GM18507 (cell line): Measurements from ENCODE around the gene DSCAM.
"Not testable (repeated sequence)": the region's sequence is repeated elsewhere in the genome, so short reads cannot be mapped to it uniquely, and the experiment has no call there.

ENCODE experiments used
- DNase-seq: peaks from one replicate; pipeline ENCODE4 v3.0.0; 2011; ENCODE audit warnings: low read depth; ENCODE audit not compliant: insufficient read length; ENCODE audit errors: extremely low spot score
- FAIRE-seq: peaks from 2 replicates; lab custom pipeline; 2011; peaks lifted over from hg19 to GRCh38; lab: Jason Lieb, UNC

The DSCAM gene

DNA sequence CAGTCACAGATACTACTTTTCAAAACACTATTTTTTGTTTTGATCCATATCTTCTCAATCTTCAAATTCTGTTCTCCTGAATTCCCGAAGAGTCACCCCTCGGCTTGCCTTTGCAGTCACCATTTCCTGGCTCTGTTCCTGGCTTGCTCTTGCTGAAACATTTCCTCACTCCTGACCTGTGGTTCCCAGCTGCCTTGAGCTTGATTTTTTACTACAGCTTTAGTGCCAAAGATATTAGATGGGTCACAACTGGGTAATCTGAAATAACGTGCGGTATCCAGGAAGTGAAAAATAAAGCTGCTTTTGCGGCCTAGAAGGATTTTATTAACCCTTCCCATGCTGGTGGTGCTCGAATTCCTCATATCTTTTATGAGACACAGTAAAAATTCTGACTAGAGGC is 660.9 kb downstream of the DSCAM start:
- DNase-seq, result no peak

DNA sequence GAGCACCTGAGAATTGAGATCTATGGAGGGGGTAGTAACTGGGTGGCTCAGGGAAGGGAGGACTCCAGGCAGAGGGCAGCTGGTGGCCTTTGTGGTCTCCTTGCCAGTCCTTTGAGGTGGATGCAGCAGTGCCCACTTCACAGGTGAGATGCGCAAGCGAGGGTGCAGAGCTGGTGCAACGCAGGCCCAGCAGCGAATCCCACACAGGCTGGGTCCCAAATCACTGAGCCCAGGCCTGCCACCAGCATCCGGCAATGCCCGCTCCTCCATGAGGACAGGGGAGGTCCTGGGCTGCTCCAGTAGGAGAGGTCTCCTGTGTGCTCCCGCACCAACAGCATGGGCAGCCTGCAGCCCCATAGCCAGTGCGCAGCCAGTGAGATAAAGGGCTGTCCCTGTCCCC is 661.8 kb downstream of the DSCAM start:
- no peak for FAIRE-seq
- DNase-seq, result no peak

More for the DNA sequence above, 660.9 kb downstream of the DSCAM start:
- no peak for FAIRE-seq

DNA sequence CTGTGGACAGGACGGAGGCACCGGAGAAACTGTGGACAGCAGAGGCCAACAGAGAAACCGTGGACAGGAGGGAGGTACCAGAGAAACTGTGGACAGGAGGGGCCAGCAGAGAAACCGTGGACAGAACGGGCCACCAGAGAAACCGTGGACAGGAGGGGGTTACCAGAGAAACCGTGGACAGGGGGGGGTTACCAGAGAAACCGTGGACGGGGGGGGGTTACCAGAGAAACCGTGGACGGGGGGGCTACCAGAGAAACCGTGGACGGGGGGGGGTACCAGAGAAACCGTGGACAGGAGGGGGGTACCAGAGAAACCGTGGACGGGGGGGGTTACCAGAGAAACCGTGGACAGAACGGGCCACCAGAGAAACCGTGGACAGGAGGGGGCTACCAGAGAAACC is 664.5 kb downstream of the DSCAM start:
- not testable (repeated sequence) for FAIRE-seq, DNase-seq

DNA sequence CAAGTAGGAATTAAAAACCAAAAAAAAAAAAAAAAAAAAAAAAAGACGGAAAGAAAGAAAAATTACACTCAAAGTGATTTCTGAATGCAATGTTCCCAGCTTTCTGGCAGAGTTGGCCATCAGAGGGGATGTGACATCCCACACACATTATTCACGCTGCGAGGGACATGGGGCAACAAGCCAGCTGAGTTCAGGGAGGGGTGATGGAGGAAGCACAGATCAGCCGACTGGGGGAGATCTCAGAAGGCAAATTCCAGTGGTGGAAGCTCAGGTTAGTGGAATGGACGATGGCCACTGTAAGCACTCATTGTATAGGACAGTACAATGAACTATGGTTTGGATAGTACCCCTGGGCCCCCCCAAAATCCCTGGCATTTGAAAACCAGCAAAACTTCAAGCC is 667.8 kb downstream of the DSCAM start:
- no peak for DNase-seq
- FAIRE-seq, result no peak

GRCh38 chr21:40178726-40179125 is 668.2 kb downstream of the DSCAM start:
- DNase-seq (no peak), FAIRE-seq (no peak)

DNA sequence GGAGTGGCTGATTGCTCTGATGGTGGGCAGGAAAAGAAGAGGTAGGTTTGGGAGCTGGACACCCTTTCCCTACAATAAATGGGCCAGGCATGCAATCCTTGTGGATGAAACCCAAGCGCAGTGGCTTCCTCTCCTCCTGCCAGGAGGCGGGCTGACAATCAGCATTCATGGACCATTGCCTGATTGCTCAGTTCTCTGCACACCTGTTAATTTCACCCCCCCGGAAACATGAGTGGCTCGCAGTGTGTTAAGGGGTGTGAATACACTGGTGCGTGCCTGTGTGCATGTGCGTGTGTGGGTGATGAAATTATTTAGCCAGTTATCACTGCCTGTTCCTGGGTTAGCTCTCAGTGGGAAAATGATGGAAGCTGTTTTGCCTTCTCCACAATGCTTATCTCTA is 669.0 kb downstream of the DSCAM start:
- no peak for FAIRE-seq

DNA sequence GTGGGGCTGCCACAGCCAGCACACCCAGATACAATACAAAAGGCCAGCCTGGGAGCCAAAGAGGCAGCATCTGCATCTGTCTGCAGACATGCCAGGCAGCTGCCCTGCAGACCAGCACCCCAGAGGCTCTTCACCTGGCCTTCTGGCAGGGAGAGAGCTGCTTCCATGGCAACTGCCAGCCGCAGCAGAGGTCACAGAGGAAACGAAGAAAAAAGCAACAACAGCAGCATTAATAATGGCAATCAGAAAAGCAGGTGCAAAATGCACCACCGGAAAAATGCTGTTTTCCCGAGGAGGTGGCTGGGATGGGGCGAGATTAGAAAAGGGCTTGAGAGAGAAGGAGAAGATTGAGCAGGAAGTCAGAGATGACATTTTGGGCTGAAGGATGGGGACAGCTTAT is 670.2 kb downstream of the DSCAM start:
- DNase-seq (no peak), FAIRE-seq (no peak)

More for the DNA sequence above, 669.0 kb downstream of the DSCAM start:
- no peak for DNase-seq

DNA sequence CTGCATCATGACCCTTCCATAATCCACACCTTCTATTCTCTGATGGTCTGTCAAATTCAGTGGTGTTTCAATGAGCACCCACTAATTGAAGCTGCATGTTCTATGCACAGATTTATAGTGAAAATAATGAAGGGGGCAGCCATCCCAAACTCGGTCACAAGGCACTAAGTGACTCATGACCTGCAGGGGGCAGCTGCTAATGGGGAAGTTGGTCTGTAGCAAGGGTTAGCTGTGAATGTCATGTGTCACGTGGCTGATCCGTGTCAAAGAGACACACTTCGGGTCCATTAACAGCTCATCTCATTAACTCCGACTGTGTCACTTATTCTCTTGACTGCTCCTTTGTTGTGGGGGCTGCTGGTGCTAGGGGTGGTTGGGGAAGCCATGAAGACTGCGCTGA is 673.1 kb downstream of the DSCAM start:
- FAIRE-seq (no peak), DNase-seq (no peak)

GRCh38 chr21:40169971-40170370 is 677.0 kb downstream of the DSCAM start:
- no peak for DNase-seq
- FAIRE-seq, result no peak

DNA sequence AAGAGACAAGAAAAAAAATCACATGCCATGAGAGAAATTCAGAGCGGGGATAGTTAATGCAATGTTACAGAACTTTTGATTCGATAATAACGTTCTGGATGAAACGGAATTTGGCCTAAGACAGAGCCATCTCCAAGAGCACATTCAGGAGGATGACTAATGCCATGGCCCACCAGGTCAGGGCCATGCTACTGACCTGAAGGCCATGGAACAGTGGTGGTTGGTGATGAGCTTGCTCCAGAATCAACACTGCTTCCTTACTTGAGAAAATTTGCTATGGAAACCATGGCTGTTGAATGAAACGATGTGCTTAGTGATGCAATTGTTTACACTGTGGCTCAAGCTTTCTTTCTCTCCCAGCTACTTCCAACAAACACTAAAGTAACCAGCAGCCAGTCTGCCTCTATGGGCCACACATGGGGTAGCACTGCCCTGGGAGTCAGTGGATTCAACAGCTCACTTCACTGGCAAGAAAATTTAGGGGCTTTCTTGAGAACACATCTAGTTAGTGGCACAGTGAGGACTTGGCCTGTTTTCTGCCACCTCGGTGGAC is 680.6 kb downstream of the DSCAM start:
- no peak for DNase-seq
- FAIRE-seq, result no peak

DNA sequence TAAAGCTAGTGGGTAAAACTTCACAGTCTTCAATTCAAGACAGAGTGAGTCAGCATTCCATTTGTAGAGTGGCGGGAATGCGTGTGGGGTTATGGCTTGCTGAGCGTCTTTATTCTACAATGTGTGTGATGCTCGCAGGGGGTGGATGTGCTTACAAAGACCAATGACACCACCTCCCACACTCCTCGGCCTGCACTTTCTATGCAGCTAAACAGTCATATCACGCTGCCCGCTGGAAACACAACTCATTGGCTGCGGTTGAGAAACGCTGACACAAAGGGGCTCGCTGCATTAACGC is 681.2 kb downstream of the DSCAM start:
- no peak for FAIRE-seq

DNA sequence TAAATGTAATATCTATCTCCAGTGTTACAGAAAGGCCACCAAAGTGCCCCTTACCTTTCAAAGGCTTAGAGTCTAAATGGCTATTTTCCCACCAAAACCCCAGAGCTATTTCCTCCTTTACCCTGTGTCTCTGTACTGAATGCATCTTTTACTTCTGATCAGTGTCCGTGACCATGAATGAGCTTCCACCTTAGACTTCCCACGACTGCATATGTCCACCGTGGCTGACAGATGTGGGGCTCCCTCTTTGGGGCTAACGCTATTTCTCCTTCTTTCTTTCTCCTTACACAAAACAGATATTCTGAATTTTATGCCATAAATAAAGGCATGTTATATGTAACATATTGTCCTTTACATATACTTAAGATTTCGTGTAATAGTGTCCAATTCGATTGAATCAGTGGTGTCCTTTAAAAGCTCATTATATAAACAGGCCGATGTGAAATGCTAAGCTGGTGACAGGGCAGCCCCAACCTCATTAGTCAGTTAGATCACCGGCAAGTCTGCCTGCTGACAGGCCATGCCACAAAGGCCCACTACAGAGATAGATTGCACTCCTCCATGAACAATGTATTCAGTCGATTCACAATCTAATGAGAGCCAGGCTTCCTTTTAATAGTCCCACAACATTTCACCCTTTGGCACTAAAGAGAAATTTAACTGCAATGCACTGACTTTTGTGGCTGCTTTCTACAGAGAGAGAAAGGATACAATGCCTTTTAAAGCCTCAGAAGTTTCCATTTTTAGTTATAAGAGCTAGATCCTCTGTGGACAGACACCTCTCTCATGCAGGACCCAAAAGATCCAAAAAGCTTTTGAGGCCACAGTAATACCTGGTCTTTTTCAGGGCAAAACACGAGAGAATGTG is 681.8 kb downstream of the DSCAM start:
- FAIRE-seq (no peak), DNase-seq (no peak)

More for the DNA sequence above, 681.2 kb downstream of the DSCAM start:
- no peak for DNase-seq

DNA sequence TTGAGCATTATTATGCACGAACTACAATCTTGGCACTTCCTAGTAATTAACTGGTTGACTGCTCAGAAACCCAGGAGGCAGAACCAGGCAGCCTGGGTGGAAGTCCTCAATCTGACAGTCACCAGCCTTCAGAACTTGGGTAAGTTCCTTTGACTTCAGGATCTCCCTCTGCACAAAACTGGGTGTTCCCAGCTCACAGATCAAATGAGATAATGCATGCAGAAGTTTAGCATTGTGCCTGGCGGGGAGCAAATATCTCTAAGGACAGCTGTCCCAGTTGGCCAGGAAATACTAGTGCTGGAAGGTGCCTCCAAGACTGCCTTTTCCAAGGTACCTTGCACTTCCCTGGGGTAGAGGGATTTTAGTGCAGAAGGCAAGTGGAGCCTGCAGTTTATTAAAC is 684.9 kb downstream of the DSCAM start:
- DNase-seq (no peak), FAIRE-seq (no peak)

GRCh38 chr21:40160911-40161310 is 686.0 kb downstream of the DSCAM start:
- FAIRE-seq (no peak), DNase-seq (no peak)

- no peak for FAIRE-seq
- no peak for DNase-seq
These were observed 688.6 kb downstream of the DSCAM start for GRCh38 chr21:40158366-40158765.

DNA sequence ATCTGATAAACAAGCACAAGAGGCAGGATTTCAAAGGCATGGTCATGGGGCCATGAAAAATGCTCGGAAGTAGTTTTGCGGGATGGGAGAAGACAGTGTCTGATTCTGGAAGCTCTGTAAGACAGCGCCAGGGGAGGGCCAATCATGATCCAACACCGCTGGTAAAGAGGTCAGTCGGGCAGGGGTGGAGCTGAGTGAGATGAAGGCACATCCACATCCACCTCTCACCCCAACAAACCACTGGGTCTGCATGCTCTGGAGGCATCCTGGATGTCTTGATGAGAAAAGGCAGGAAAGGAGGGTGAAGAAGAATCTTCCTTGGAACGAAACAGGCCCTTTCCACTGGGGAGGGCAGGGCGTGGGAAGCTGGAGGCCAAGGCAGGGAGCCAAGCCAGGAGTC is 691.4 kb downstream of the DSCAM start:
- FAIRE-seq, result no peak
- DNase-seq, result no peak

- FAIRE-seq, result no peak
- no peak for DNase-seq
These were observed 693.6 kb downstream of the DSCAM start for GRCh38 chr21:40153351-40153750.

DNA sequence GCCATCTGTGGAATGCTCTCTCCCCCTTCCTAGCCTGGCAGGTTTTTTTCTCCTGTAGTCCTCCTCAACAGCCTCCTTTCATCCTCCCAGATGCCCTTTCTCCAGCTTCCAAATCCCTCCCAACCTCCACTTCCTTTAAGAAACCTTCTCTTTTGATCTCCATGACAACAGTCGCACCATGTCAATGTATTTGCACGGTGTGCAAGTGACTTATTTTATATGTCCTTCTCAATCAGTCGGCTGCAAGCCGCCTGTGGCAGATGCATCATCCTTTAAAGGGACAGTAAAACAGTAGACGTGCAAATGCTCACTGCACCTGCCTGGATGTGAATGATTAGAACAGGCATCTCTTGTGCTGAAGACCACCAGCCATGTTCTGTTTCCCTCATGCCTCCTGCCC is 694.5 kb downstream of the DSCAM start:
- FAIRE-seq (no peak), DNase-seq (no peak)

GRCh38 chr21:40151611-40152010 is 695.3 kb downstream of the DSCAM start:
- DNase-seq, result no peak
- FAIRE-seq, result no peak

- DNase-seq (no peak), FAIRE-seq (no peak)
These were observed 700.6 kb downstream of the DSCAM start for GRCh38 chr21:40146216-40146837.
